K562 (cell line): ENCODE measurements around the gene HOTAIR. TPM values are rescaled to one million over a fixed set of nuclear protein-coding genes. Genes with fewer than 3 reads are reported as not detected.
A peak's percentile ranks its signal among the peaks of the same experiment; 100 is the strongest.

ENCODE experiments used
- COPS2 ChIP-seq: fragments of 450-650 bp; conservative IDR thresholded peaks from 2 replicates; pipeline ENCODE4 v1.6.1; 2016; ENCODE audit warnings: mild to moderate bottlenecking, moderate library complexity
- E2F1 ChIP-seq: sonication (generic); formaldehyde crosslinking; IDR thresholded peaks from 2 replicates; pipeline ENCODE4 v1.8.1; 2023; ENCODE audit warnings: mild to moderate bottlenecking, missing genetic modification reagents, moderate library complexity
- IRF2 ChIP-seq: sonication (generic); formaldehyde crosslinking; IDR thresholded peaks from 2 replicates; pipeline ENCODE4 v1.8.1; 2022; ENCODE audit warnings: mild to moderate bottlenecking, missing genetic modification reagents
- NFRKB ChIP-seq: fragments of 450-650 bp; IDR thresholded peaks from 2 replicates; pipeline ENCODE4 v1.6.1; 2016; ENCODE audit warnings: low read depth
- RFX7 ChIP-seq: fragments of 250-450 bp; sonication (Bioruptor Pico); IDR thresholded peaks from 2 replicates; pipeline ENCODE4 v1.5.1; 2021; ENCODE audit warnings: mild to moderate bottlenecking
- SAFB2 ChIP-seq: fragments of 200-400 bp; formaldehyde crosslinking; IDR thresholded peaks from 2 replicates; pipeline ENCODE4 v1.6.1; 2018; ENCODE audit warnings: borderline replicate concordance, low read length, low read depth, moderate library complexity; ENCODE audit not compliant: severe bottlenecking
- ZNF174 ChIP-seq: fragments of 250-450 bp; sonication (Bioruptor Pico); IDR thresholded peaks from 2 replicates; pipeline ENCODE4 v1.4.0; 2020; ENCODE audit warnings: mild to moderate bottlenecking
- ZNF3 ChIP-seq: fragments of 250-450 bp; sonication (Bioruptor Pico); IDR thresholded peaks from 2 replicates; pipeline ENCODE4 v1.5.0; 2021; ENCODE audit warnings: mild to moderate bottlenecking, moderate library complexity
- polyA plus RNA-seq, 8 experiments: library from polyadenylated mRNA; depleted of rRNA in 4 of 8; stranded (reverse) in 5 of 8; unstranded in 3 of 8; fragments of >200 nt; fragmentation: Nextera tagmentation in 2 of 8; fragmentation: Illumina TruSeq in 1 of 8; extraction: Ambion mirVana in 2 of 8; extraction: Trizol in 1 of 8; gene quantifications; 2 replicates each; pipeline versions ENCODE4 v1.2.1 to v1.2.3, GENCODE V29; 2011 to 2014; ENCODE audit warnings: inconsistent platforms in 1 of 8, missing spikeins in 1 of 8
- total RNA-seq, 7 experiments: library from RNA; depleted of rRNA in 6 of 7; stranded (reverse); fragments of >200 nt in 6 of 7; fragmentation: Illumina TruSeq in 2 of 7; extraction: Trizol in 2 of 7; gene quantifications; 2 replicates each; pipeline versions ENCODE4 v1.2.1 to v1.2.3, GENCODE V29; 2011 to 2021; ENCODE audit warnings: low replicate concordance in 1 of 7
- TF ChIP-seq, protein P1 (sequence below), 2 experiments: fragments of 450-650 bp in 1 of 2; sonication (generic) in 1 of 2; formaldehyde crosslinking in 1 of 2; IDR thresholded peaks; 2 replicates each; pipeline versions ENCODE4 v1.7.1 to v1.9.0; 2016 to 2022; ENCODE audit warnings: inconsistent platforms in 1 of 2, mild to moderate bottlenecking in 1 of 2, missing genetic modification reagents in 1 of 2

Gene HOTAIR
- total and polyA plus RNA-seq, 9 of the 15 experiments (the other 6 are each of a cell fraction or from before 2014, with no cell fraction given): 0.04 TPM; not detected in 8

DNA sequence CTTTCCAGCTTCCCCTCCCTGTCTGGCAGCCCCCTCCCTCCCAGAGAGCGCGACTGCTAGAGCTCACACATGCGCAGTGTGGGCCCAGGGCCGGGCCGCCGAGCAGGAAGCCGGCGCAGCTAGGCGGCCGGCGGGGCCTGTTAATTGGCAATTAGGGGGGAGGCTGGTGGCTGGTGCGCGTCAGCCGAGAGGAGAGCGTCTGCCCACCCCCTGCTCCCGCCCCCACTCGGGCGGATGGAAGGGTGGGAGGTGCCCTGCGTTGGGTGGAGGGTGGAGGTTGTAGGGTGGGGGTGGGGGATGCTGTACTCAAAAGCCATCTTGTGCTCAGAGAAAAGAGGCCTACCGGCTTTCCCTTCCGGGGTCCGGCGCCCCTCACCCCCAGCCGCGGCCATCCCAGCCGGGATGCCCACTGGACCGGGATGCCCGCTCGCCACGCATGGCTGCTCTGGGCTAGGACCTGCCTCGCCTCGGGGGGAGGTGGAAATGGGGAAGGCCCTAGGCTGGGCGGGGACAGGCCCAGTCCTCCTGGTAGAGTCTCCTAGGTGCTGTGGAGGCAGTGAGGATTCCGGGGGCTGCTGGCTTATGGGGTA lies 43.2 kb upstream of the HOTAIR start (continued):
- TF ChIP-seq RFX7 (CRISPR knock-in tag) (no peak), COPS2 (no peak), ZNF174 (no peak), ZNF3 (CRISPR knock-in tag) (no peak), NFRKB (peak; percentile 97), E2F1 (CRISPR knock-in tag) (no peak), IRF2 (CRISPR knock-in tag) (no peak), SAFB2 (no peak)
- TF ChIP-seq, protein P1, sequence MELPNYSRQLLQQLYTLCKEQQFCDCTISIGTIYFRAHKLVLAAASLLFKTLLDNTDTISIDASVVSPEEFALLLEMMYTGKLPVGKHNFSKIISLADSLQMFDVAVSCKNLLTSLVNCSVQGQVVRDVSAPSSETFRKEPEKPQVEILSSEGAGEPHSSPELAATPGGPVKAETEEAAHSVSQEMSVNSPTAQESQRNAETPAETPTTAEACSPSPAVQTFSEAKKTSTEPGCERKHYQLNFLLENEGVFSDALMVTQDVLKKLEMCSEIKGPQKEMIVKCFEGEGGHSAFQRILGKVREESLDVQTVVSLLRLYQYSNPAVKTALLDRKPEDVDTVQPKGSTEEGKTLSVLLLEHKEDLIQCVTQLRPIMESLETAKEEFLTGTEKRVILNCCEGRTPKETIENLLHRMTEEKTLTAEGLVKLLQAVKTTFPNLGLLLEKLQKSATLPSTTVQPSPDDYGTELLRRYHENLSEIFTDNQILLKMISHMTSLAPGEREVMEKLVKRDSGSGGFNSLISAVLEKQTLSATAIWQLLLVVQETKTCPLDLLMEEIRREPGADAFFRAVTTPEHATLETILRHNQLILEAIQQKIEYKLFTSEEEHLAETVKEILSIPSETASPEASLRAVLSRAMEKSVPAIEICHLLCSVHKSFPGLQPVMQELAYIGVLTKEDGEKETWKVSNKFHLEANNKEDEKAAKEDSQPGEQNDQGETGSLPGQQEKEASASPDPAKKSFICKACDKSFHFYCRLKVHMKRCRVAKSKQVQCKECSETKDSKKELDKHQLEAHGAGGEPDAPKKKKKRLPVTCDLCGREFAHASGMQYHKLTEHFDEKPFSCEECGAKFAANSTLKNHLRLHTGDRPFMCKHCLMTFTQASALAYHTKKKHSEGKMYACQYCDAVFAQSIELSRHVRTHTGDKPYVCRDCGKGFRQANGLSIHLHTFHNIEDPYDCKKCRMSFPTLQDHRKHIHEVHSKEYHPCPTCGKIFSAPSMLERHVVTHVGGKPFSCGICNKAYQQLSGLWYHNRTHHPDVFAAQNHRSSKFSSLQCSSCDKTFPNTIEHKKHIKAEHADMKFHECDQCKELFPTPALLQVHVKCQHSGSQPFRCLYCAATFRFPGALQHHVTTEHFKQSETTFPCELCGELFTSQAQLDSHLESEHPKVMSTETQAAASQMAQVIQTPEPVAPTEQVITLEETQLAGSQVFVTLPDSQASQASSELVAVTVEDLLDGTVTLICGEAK (IDR thresholded peaks at IDR 0.05): 0 out of 2 replicates have a peak, but pooled peaks have one; percentile 20
- TF ChIP-seq, protein P1 (CRISPR knock-in tag; IDR thresholded peaks at IDR 0.05): no peak
